Activated naive CD4-positive, alpha-beta T cell treated with anti-CD3 and anti-CD28 coated beads, Interleukin-2, amount 50 U/mL, for 16 hours (primary cell): ENCODE data around the gene CABCOCO1.
"Not testable (repeated sequence)": the region's sequence is repeated elsewhere in the genome, so short reads cannot be mapped to it uniquely, and the experiment has no call there.

ENCODE experiments used
- DNase-seq: peaks from one replicate; pipeline ENCODE4 v3.0.0-alpha.2; 2020

The CABCOCO1 gene

GRCh38 chr10:61643316-61643751, 19.4 kb upstream of the CABCOCO1 start:
- no peak for DNase-seq

DNA sequence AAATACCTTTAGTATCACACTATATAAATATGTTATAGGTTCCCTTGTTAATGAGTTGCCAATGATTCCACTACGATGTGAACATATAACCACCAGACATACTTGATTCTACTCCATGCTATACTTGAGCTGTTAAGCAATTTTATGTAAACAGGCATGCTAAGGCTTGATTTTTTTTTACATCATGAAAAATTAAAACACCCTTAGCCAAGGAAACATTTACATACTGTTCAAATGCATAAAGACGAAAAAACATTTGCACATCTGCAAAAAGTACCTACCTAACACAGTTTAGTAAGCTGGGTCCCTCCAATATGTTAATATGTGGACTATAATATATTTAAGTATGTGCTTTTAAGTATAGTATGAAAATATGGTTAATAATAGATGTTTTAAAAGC, 9.0 kb upstream of the CABCOCO1 start:
- DNase-seq: no peak

DNA sequence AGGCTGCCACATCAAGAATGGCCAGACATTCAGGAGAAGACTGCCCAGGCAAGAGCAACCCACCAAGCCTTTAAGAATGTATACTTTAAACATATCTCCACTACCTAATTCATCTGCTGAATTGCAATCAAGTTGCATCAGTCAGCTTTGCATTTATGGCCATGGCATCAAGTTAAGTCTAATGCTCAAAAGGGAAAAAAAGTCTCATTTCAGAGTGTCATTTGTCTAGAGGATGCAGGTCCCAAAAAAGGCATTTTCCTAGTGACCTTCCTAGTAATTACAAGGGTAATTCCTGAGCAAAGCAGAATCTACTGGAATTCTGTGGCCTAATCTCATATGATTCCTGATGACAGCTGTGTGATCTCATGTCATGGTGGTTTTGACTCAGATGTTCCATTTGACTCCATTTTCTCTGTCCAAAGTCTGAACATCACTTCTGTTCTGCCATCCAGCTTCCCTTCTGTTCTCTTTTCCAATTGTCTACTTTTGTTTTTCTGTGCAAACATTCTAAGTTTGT, 7.3 kb upstream of the CABCOCO1 start:
- DNase-seq: no peak

- no peak for DNase-seq
Measured at GRCh38 chr10:61663466-61663865, 737 bp downstream of the CABCOCO1 start.

DNA sequence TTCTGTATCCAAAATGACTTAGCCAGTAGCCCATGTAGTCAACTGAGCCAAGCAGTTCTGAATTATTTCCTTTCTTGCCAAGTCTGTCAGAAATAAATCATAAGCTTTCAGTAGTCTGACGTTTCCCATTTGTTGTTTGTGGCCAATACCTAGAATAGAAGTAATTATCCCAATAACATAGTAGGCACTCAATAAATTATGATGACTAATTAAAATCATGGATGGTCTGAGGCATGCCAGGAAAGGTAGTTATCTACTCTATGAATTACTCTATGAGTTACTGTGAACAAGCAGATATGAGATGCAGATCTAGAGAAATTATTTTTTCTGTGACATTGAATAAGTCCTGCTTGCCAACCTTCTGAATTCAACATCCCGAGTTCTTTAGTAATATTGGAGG, 2.3 kb downstream of the CABCOCO1 start:
- no peak for DNase-seq

- DNase-seq: no peak
Measured at GRCh38 chr10:61669161-61669725, 6.5 kb downstream of the CABCOCO1 start.

DNA sequence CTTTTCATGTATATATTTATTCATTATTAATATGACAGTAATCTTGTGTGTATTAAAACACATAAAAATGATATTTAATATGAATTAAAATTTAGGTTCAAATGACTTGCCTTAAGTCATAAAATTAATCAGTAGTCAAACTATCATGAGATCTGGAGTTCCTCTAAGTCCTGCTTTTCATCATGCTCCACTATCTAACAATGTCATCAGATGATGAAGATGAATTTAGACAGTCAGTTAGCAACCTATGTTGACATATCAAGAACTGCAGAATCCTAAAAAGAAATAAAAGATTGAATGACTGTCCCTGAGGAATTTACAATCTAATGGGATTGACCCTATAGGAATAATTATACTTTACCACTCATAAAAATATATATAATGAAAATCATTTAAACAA, 7.1 kb downstream of the CABCOCO1 start:
- no peak for DNase-seq

DNA sequence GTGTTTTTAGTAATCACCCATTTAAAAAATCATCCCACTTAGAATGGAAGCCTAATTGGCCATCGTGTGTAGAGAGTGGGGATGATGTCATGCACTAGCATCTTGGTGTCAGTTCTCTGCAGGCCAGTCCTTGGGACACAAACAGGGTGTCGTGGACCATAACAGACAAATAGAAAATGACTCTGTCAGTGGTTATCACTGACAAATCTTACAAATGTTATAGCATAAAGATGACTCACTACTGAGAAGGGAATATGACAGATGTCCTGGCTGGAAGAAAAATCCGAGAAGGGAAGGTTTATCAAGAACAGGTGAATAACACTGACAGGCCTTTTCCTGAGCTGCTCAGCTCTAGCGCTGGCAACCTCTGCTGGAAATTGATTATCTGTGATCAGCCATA, 10.6 kb downstream of the CABCOCO1 start:
- DNase-seq: no peak

GRCh38 chr10:61682323-61682722, 19.6 kb downstream of the CABCOCO1 start:
- DNase-seq: no peak

- DNase-seq: no peak
Measured at GRCh38 chr10:61683319-61683718, 20.6 kb downstream of the CABCOCO1 start.

DNA sequence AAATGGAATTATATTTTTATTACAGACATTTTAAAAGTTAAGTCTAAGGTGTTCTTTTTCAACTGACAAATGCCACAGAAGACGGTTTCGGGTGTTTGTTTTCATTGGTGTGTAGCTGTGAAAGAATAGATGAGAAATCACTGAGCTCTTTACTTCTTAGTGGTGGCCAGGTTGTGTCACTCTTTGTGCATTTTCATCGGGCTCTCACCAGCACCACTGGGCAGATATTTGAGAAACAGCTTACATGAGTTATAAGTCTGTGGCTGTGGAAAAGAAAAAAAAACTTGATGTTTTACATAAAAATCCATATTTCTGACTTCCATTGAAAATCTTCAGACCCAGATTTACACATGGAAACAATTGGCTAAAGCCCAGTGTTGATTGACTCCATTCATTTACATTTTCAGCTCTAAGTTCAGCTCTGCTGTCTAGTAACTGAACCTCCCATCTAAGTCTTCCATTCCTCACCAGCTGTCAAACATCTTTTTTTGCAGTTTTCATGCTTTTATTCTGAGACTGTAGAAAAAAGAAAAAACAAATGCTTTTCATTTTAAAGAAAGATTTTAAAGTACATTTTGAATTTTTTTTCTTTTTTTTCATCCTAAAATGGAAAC, 22.3 kb downstream of the CABCOCO1 start:
- DNase-seq: no peak

GRCh38 chr10:61688551-61689308, 26.0 kb downstream of the CABCOCO1 start:
- no peak for DNase-seq

DNA sequence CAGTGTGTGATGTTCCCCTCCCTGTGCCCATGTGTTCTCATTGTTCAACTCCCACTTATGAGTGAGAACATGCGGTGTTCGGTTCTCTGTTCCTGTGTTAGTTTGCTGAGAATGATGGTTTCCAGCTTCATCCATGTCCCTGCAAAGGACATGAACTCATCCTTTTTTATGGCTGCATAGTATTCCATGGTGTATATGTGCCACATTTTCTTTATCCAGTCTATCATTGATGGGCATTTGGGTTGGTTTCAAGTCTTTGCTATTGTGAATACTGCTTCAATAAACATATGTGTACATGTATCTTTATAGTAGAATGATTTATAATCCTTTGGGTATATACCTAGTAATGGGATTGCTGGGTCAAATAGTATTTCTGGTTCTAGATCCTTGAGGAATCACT, 28.9 kb downstream of the CABCOCO1 start:
- not testable (repeated sequence) for DNase-seq

- DNase-seq: no peak
Measured at GRCh38 chr10:61692447-61693010, 29.8 kb downstream of the CABCOCO1 start.

- no peak for DNase-seq
Measured at GRCh38 chr10:61698968-61699655, 36.4 kb downstream of the CABCOCO1 start.

DNA sequence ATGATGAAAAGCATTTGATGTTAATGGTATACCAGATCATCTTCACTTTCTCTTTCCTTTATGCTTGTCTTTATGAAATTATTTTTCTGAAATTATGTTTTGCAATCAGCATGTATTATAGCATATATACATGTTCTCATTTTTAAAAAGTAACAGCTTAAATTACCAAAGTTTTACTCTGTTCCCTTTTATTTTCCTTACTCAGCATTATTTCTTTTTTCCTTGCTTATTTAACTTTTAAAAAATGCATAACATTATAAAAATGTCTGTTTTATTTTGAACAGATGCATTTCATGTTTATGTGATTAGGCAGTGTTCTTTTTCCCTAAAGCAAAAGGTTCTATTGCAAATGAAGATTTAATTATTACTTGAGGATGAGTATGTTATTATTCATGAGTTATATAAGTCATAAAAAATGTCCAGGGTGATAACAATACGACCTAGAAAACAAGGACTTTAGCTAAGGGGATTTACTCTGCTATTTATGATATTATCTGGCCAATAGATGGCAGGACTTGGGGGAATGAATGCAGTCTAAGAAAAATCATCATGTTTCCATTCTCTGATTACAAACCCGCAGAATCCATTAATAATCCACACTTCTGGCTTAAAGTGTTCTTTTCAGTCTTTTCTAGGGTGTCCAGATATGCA, 38.5 kb downstream of the CABCOCO1 start:
- DNase-seq: no peak

DNA sequence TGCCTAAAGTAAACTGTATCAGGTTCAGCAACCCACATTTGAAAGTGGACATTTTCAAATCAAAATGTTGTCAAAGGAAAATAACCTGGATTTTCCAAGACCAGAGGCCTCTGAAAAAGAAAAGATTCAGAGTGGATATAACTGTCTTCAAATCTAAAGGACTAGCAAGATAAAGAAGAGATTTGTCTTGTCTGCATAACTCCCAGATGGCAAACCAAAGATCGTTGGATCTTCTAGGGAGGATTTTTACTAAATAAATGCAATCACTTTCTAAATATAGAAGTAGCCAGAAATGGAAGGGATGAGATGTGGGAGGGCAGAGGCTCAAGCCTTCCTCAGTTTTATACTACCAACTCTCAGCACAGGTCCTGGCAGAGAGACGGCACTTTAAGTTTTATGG, 39.0 kb downstream of the CABCOCO1 start:
- no peak for DNase-seq

GRCh38 chr10:61702584-61702983, 39.9 kb downstream of the CABCOCO1 start:
- DNase-seq: no peak

GRCh38 chr10:61705022-61705613, 42.4 kb downstream of the CABCOCO1 start:
- no peak for DNase-seq

- DNase-seq: no peak
Measured at GRCh38 chr10:61708846-61709245, 46.1 kb downstream of the CABCOCO1 start.

GRCh38 chr10:61712105-61712504, 49.4 kb downstream of the CABCOCO1 start:
- DNase-seq: not testable (repeated sequence)

DNA sequence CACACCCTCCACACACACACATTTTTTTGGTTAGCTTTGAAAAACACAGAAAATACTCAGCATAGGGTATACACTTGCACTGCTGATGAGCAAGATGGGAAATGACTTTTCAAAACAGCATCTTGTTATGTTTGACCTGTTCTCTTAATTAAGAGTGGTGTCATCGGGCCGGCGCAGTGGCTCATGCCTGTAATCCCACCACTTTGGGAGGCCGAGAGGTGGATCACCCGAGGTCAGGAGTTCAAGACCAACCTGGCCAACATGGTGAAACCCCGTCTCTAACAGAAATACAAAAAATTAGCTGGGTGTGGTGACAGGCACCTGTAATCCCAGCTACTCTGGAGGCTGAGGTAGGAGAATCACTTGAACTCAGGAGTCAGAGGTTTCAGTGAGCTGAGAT, 56.7 kb downstream of the CABCOCO1 start:
- not testable (repeated sequence) for DNase-seq
